GM18498 (cell line): Measurements from ENCODE around the gene GSE1.

Experiments
- ATAC-seq: cut with Tn5 transposase; IDR thresholded peaks from one replicate; pipeline ENCODE4 v1.9.1; 2021; ENCODE audit warnings: mild to moderate bottlenecking, moderate library complexity; ENCODE audit not compliant: unreplicated experiment

Gene GSE1

DNA sequence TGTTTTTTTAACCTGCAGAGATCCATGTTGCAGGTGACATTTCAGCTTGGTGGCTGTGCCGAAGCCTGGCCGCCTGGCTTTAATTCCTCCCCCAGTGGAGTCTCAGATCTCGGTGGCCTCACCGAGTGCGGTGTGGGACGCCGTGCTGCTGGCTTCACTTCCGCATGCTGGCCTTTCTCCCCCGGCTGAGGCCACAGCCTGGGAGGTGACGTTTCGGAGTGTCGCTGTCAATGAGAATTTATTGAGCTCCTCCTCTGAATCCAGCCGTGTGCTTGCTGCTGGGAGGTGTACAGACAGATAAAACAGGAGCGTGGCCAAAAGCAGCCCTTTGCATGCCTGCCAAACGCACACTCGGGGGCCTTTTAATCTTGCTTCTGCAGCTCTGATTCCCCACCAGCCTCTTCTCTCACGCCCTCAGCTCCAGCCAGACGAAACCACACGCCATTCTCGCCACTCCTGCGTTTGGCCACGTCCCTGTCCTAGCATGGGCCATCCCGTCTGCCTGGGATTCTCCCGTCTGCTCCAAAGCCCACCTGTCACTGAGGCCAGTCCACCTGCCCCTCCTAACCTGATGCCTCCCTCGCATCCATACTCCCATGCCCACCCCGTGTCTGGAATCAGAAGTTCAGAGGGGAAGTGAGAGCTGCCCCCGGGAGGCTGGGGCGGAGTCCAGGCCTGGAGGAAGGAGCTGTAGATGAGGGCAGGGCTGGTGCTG is 3.6 kb downstream of the GSE1 start:
- ATAC-seq, result no peak

DNA sequence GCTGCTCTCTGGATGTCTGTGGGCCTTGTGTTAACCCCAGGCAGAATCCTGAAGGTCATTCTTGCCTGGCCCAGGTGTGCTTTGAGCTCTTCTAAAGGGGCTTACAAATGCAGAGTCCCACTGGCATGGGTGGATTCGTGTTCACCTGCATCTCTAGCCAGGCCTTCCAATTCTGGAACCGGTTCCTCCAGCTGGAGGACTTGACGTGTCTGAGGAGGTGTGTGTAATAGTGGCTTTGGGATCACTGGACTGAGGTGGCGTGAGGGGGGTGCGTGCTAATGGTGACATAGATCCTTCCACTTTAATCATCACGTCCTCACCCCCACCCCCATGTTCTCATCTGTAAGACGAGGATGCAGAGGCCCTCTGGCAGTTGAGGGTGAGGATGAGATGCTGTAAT is 4.8 kb downstream of the GSE1 start:
- ATAC-seq, result no peak

DNA sequence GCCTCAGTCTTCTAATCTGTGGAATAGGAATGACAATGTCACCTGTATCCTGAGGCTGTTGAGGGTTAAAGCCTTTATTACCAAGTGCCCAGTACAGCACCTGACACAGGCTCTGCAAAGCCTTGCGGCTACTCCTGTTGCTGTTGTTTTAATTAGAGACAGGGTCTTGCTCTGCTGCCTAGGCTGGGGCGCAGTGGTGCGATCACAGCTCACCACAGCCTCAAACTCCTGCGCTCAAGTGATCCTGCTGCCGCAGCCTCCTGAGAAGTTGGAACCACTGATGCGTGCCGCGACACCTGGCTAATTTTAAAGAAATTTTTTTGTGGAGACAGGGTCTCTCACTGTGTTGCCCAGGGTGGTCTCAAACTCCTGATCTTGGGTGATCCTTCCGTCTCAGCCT is 5.4 kb downstream of the GSE1 start:
- no peak for ATAC-seq

DNA sequence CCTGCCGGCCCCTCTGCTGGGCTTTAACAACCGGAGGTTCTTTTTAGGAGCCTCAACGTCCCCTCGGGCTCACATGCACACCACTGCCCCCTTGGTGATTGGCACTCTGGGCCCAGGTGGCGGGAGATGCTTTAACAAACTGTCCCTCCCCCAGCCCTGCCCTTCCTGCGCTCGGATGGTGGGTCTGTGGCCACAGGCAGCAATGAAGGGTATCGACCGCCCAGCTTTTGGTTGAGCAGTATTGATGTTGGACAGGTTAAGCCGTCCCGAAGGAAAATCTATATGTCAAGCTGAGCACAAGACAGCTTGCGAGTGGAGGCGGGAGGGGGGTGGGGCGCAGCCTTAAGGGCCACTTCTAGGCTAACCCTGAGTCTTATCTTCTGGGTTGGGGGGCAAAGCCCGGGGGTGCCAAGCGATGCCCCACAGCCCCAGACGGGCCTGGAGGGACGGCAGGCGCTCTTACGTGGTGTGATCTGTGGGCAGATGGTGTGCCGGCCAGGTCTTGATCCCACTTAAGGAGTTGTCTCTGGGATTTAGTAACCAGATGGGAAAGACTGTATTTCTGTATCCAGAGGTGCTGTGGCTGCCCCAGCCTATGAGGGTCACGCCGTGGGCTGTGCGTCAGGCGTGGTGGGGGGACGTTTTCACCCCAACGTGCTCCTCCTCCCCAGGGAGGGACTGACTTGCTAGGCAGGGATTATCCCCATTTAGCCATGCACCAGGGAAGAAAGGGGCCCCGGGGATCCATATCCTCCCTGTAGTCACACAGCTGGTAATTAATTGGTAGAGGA is 6.2 kb downstream of the GSE1 start:
- no peak for ATAC-seq

DNA sequence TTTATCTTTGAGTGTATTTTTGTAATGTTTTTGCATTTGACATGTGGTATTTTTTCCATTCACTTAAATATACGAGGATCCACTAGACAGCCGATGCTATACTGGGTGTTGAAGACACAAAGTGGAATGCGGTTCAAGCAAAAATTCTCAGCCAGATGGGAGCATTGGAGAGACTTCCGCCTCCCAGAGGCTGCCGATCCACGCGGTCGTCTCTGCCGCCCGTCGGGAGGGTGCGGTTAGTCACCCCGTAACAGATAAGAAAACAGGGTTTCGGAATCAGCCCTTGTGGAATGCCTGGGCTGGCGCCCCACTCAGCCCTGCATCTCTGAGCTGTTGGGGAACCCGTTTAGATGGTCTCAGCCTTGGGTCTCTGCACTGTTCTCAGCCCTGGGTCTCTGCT is 7.3 kb downstream of the GSE1 start:
- no peak for ATAC-seq

DNA sequence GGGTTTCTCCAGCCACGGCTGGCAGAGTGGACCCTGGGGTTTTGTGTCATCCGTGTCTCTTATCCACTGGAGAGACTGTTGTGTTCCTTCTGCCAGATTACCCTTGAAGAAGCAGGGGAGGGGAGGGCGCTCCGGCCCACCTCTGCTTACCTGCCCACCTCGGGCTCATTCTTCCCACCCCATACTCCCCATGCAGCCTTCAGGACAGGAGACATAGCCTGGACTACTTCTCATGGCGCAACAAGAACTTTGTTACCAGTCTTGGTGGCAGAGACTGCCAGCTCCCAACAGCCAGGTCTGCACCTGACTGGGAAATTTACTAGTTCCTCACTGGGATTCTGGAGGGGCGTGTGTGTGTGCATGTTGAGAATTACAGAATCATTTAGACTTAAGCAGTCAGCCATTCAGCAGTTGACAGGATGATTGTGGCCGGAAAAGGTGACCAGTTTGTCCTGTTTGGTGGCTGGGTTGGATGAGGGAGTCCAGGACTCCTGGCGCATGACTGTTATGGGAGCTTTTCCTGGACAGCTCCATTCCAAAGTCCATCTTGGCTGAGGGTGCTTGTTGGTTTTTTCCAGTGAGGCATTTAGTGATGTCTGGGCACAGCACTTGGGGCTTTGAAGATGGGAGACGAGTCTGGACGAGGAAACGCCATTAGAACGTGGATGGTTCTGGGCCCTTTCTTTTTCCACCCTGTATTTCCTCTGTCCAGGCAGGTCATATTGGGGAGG is 8.7 kb downstream of the GSE1 start:
- ATAC-seq, result no peak

DNA sequence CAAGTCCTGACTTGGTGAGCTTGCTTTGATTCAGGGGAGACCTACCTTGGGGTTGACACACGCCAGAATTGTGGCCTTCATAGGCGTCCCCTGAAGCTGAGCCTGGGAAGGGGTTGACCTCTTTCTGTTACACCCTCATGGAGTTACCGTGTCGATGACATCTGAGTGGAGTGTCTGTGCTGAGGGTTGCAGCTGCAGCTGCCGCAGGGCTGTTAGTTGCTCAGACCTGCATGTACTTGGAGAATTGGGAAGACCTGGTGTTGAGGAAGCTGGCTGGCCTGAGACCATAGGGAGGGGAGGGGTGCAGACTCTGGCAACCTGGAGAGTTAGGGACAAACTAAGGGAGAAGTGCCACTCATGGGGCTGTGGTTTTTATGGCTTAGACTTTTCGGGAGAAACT is 9.6 kb downstream of the GSE1 start:
- ATAC-seq, result no peak

DNA sequence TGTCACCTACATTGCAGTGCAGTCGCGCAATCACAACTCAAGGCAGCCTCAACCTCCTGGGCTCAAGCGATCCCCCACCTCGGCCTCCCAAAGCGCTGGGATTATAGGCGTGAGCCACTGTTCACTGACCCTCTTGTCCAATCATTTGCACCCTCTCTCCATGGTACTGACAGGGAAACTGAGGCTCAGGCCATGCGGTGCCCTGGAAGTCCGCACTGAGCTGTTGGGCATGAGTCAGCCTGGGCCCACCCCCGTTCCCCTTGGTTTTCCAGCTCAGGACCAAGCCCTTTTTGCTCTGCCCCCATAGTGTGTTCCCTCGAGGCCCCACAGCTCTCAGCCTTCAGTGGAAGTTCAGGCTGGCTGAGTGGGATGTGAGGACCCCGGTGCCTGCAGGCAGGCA is 10.1 kb downstream of the GSE1 start:
- no peak for ATAC-seq

DNA sequence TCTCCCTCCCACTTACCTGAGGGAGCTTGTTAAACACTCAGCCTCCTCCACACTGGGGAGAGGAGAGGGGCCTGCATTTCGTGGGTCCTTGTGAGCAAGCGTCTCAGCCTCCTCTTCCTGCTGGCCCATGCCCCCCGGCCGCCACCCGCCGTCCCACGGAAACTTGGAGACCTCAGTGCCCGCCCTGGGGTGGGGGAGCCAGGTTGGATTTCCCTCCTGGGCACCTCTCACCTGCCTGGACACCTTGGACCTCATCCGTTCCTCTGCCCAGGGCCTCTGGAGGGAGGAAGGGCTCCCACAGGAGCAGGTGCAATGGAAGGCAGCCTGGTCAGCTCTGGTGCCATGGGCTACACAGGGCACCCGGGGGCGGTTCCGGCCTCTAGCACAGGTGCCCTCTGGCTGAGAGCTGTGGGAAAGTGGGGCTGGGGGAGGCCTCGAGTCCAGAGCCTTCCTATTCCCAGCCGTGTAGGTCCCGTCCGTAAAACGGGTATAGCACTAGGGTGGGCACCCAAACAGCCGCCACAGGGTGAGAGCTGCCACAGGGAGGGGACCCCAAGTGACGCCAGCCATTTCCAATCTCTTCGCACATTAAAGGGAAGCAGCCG is 11.0 kb downstream of the GSE1 start:
- no peak for ATAC-seq

DNA sequence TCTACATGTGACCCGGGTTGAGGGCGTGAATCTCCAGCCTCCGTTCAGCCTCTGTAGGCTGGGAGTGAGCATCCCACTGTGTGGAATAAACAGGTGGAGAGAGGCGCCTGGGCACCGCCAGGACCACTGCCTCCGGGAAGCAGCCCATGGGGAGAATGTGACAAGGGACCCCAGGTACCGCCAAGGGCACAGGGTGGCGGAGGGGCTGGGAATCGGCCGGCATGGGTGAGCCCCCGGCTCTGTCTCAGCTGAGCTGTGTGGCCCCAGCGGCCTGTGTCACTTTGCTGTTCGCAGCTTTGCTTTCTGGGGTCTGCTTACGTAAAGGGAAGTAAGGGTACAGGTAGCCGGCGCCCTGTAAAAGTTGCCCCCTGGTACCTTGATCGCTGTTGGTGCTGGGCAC is 11.5 kb downstream of the GSE1 start:
- no peak for ATAC-seq

DNA sequence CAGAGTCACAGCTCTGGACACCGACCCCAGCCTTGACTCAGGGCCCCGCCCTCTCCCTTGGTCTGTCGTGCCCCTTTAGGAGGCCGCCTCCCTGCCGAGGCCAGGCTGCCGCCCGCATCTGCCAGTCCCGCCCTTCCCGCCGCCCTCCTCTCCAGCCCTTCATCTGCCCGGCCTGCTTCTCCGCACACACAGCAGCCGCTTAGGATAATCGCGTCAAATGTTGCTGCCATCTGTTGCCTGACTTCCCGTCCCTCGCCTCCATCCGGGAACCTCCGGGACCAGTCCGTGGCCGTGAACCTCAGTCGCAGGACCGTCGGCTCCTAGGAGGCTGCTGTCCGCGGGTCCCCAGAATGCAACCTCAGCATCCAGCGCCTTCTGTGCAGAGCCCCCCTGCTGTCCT is 11.9 kb downstream of the GSE1 start:
- no peak for ATAC-seq

DNA sequence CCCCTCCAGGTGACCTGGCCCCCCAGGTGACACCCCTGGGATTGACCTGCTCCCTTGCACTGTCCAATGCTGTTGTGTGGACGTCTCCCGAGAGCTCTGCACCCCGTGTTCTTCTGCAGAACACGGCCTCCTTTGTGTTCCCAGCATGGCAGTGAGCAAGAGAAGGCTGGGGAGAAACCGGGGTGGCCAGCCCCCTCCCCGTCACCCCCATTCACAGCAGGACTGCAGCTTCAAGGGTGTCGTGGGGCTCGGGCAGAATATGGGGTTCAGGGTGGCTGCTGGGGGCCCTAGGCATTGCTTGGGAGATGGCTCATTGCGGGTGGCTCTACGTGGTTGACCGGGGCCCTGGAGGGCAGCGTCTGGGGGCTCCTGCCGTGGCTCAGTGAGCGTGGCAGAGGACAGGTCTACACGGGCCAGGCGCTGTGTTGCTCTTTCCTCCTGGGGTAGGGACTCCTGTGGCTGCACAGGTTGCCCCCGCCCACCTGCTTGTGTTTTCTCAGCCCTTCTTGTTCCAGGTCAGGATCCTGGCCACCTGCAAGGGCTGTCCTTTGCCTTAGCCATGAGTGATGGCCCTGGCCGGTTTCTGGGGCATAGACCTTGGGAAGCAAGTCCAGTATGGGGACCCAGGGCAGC is 12.5 kb downstream of the GSE1 start:
- no peak for ATAC-seq

DNA sequence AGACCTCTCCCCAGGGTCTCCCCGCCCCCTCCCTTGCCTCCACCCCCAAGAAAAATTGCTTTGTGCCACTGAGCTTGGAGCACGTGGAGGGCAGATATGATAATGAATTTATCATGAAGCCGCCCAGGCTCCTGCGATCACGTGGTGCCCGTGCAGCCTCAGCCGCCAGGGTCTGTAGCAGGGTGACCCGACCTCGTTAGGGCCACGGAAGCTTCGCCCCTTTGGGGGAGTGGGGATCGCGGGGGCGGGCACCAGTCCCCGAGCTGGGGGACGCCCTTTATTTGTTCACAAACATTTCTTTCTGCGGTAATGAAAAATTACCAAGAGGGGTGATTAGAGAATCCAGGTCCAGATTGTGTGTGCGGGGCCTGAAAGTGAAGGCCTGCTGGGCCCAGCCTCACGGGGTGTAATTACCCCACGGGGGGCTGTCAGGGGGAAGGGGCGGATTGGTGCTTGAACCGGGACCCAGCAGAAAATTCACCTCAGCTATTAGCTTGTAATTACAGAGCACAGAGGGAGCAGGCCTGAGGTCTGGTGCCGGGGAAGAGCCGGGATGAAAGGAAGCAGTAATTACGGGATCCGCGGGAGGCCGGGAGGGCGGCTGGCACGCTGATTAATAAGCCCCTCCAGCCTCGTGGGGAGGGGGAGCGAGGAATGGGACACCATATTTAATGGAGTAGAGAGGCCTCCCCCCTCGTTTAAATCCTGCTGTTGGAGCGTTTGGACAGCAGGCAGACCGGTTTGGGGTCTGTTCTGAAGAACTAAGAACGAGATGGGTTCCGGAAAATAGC is 13.3 kb downstream of the GSE1 start:
- no peak for ATAC-seq

DNA sequence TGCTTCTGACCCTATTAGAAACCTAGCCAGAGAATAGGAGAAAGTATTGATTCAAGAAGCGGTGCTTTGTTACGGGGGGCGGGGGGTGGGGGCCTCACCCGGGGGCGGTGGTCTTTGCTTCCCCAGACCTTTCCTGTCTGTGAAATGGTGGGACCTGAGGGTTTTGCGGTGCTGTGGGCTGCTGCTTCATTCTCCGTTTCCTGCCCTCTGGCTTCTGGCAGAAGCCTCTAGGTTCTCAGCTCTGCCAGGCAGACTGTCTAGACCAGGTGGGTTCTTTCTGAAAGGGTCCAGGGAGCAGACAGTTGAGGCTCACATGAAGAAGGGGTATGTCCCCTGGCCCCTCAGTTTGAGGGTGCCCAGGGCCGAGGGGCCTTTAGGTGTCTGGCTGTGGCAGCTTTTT is 14.0 kb downstream of the GSE1 start:
- ATAC-seq, result no peak

DNA sequence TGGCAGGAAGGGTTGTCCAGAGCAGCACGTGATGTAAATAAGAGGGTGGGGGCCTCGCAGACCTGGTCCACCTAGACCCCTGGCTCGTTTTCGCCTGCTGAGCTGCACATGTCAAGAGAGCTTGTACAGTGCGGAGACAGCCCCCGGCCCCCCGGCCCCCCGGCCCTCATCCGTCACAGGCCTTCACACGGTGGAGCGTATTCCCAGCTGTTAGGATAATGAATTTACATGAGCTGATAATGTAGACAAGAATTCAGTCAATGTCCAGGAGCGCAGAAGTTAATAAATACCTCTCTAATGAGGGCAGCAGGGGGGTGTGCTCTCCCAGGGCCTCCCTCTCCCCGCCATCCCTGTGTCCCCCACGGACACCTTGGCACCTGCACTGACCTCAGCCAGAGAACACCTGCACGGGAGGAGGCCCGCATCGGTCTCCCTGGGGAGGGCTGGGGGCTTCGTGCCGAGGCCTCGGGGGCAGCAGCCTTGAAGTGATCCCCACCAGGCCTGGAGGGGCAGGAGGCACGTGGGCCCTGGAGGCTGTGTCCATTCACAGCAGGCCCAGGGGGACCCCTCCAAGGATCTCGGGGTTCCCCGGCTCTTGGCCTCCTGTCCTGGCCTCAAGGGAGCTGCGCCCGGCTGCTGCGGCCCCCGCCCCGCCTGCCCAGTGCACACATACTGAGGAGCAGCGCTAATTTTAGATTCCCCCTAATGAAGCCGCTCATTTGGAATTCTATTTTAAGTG is 14.6 kb downstream of the GSE1 start:
- no peak for ATAC-seq

DNA sequence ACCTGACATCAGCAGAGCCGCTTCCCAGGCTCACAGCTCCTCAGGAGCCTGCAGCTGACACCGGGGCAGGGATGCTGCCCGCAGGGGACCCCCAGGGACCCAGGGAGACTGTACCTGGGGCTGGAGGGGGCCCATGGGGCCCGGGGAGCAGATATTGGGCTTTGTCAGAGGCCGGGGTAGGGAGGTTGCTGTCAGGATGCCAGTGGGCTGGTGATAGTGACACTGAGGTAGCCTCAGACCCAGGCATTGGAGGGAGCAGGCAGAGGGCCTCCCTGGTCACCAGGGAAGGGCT is 15.1 kb downstream of the GSE1 start:
- ATAC-seq, result no peak

DNA sequence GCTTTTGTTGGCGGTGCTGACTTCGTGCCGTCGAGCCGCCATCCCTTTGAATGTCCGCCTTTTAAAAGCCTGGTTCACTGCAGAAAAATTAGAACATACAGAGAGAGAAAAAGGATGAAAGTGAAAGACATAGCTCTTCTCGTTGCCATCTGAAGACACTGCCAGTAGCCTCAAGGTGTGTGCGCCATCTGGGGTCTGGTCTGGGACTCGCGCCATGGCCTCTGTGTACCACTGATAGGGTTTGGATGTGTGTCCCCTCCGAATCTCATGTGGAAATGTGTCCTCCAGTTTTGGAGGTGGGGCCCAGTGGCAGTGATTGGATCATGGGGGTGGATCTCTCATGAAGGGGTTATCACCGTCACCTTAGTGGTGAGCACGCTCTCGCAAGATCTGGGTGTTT is 15.5 kb downstream of the GSE1 start:
- ATAC-seq, result no peak

DNA sequence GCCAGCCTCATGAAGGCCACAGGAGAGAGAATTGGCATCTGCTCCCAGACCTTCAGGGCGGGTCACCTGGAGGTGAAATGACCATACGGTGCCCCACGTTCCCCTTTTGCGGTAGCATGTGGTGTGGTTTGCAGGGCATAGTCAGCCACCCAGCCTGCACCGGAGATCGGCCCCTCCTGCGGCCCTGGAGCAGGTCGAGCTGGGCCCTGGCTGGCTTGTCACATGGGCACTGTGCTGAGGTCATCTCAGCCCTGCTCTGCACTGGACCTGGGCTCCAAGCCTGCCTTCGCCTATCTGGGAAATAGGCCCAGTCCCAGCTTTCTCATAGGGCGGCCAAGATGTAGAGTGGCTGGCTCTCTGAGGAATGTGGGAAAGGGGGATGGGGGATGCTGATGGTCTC is 16.2 kb downstream of the GSE1 start:
- no peak for ATAC-seq

DNA sequence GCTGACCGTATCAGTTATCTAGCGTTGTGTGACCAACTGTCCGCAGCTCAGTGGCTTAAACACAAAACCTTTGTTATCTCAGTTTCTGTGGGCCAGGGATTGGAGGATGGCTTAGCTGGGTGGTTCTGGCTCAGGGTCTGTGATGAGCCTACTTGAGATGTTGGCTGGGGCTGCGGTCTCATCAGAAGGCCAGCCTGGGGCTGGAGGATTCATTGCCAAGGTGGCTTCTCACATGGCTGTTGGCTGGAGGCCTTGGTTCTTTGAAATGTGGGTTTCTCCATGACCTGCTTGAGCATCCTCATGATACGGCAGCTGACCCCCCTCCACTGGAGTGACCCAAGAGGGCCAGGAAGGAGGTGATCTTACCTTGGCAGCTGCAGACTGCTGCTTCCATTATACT is 16.7 kb downstream of the GSE1 start:
- no peak for ATAC-seq

DNA sequence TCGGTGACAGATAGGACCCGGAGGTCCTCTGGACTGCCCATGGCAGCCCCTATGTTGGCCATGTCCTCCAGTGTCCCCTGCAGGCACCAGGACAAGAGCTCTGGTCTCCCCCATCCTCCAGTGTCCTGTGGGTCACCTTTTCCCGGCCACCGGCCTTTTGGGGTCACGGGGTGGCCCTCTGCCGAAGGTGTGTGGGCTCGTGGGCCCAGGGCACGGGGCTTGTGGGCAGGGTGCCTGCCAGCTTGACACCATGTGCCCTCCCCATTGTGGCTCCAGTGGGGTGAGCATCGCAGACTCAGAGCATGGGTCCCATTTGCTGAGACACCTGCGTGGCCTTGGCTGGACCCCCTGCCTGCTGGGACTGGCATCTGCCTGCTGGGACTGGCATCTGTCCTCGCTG is 18.1 kb downstream of the GSE1 start:
- no peak for ATAC-seq
